ENCODE data around the gene USP2. TPM values are rescaled to one million over a fixed set of nuclear protein-coding genes. Genes with fewer than 3 reads are reported as not detected.
"Not testable (repeated sequence)": the region's sequence is repeated elsewhere in the genome, so short reads cannot be mapped to it uniquely, and the experiment has no call there.

The USP2 gene
- total and polyA plus RNA-seq, 9 donors: 8.3 to 53.3 (median 37.8) TPM

- Histone ChIP-seq H3K4me3 (ENCODE audit: low read length) (no peak overlapping the region), H3K4me1 (ENCODE audit: control insufficient read depth, insufficient read depth, low read length) (no peaks in the 10 kb centered on the region), H3K27me3 (ENCODE audit: control insufficient read depth, insufficient read depth, low read length) (no peaks in the 10 kb centered on the region), H3K36me3 (ENCODE audit: control insufficient read depth, insufficient read depth, low read length) (no peaks in the 10 kb centered on the region), H3K9me3 (replicated peaks; ENCODE audit: control insufficient read depth, low read depth, low read length) (peaks cover 10% of the 10 kb centered on the region), H3K27ac (ENCODE audit: low read length) (no peak overlapping the region)
- no peak for DNase-seq
- WGBS (ENCODE audit: insufficient coverage): no CpG with 5 or more reads among the region's 1 CpG
Observed at GRCh38 chr11:119396835-119397234, 15.3 kb upstream of the USP2 start.

GRCh38 chr11:119391275-119391674, 9.8 kb upstream of the USP2 start:
- Histone ChIP-seq H3K27ac (ENCODE audit: low read length) (no peak overlapping the region), H3K4me3 (ENCODE audit: low read length) (no peak overlapping the region), H3K4me1 (ENCODE audit: control insufficient read depth, insufficient read depth, low read length) (no peaks in the 10 kb centered on the region), H3K36me3 (ENCODE audit: control insufficient read depth, insufficient read depth, low read length) (no peaks in the 10 kb centered on the region), H3K27me3 (ENCODE audit: control insufficient read depth, insufficient read depth, low read length) (no peaks in the 10 kb centered on the region), H3K9me3 (replicated peaks; ENCODE audit: control insufficient read depth, low read depth, low read length) (no peaks in the 10 kb centered on the region)
- DNase-seq: no peak
- WGBS (ENCODE audit: insufficient coverage): 89% methylated on average over 4 of the region's 7 CpGs

- H3K4me3 ChIP-seq (ENCODE audit: low read length): no peak overlapping the region
- DNase-seq: no peak
- 80% methylated on average over 2 of the region's 5 CpGs for WGBS (ENCODE audit: insufficient coverage)
Observed at GRCh38 chr11:119389611-119390254, 8.2 kb upstream of the USP2 start.

GRCh38 chr11:119388103-119388502, 6.6 kb upstream of the USP2 start:
- Histone ChIP-seq H3K36me3 (ENCODE audit: control insufficient read depth, insufficient read depth, low read length) (no peaks in the 10 kb centered on the region), H3K27me3 (ENCODE audit: control insufficient read depth, insufficient read depth, low read length) (no peaks in the 10 kb centered on the region), H3K4me3 (ENCODE audit: low read length) (no peak overlapping the region), H3K27ac (ENCODE audit: low read length) (no peak overlapping the region), H3K9me3 (replicated peaks; ENCODE audit: control insufficient read depth, low read depth, low read length) (no peaks in the 10 kb centered on the region), H3K4me1 (ENCODE audit: control insufficient read depth, insufficient read depth, low read length) (peaks cover 4% of the 10 kb centered on the region)
- WGBS (ENCODE audit: insufficient coverage): 94% methylated on average over 5 of the region's 7 CpGs
- no peak for DNase-seq

More at GRCh38 chr11:119389611-119390254, 8.2 kb upstream of the USP2 start:
- Histone ChIP-seq H3K4me1 (ENCODE audit: control insufficient read depth, insufficient read depth, low read length) (no peaks in the 10 kb centered on the region), H3K27ac (ENCODE audit: low read length) (no peak overlapping the region), H3K36me3 (ENCODE audit: control insufficient read depth, insufficient read depth, low read length) (no peaks in the 10 kb centered on the region), H3K27me3 (ENCODE audit: control insufficient read depth, insufficient read depth, low read length) (no peaks in the 10 kb centered on the region), H3K9me3 (replicated peaks; ENCODE audit: control insufficient read depth, low read depth, low read length) (no peaks in the 10 kb centered on the region)

- no peaks in the 10 kb centered on the region for H3K36me3 ChIP-seq (ENCODE audit: control insufficient read depth, insufficient read depth, low read length)
- DNase-seq: no peak
- WGBS (ENCODE audit: insufficient coverage): 82% methylated on average over 2 of the region's 2 CpGs
- H3K27ac ChIP-seq (ENCODE audit: low read length): no peak overlapping the region
- H3K9me3 ChIP-seq (replicated peaks; ENCODE audit: control insufficient read depth, low read depth, low read length): no peaks in the 10 kb centered on the region
- H3K4me1 ChIP-seq (ENCODE audit: control insufficient read depth, insufficient read depth, low read length): peaks cover 27% of the 10 kb centered on the region
- no peak overlapping the region for H3K4me3 ChIP-seq (ENCODE audit: low read length)
- peaks cover 3% of the 10 kb centered on the region for H3K27me3 ChIP-seq (ENCODE audit: control insufficient read depth, insufficient read depth, low read length)
Observed at GRCh38 chr11:119384332-119384731, 2.8 kb upstream of the USP2 start.

- H3K4me1 ChIP-seq (ENCODE audit: control insufficient read depth, insufficient read depth, low read length): peaks cover 45% of the 10 kb centered on the region
- not testable (repeated sequence) for H3K27ac ChIP-seq (ENCODE audit: low read length); H3K9me3 ChIP-seq (replicated peaks; ENCODE audit: control insufficient read depth, low read depth, low read length); H3K4me3 ChIP-seq (ENCODE audit: low read length); H3K36me3 ChIP-seq (ENCODE audit: control insufficient read depth, insufficient read depth, low read length); H3K27me3 ChIP-seq (ENCODE audit: control insufficient read depth, insufficient read depth, low read length); DNase-seq
- 82% methylated on average over 11 of the region's 14 CpGs for WGBS (ENCODE audit: insufficient coverage)
Observed at GRCh38 chr11:119382513-119382912, 1.0 kb upstream of the USP2 start.

- 8% methylated on average over 8 of the region's 9 CpGs for WGBS (ENCODE audit: insufficient coverage)
- peak overlapping the region; percentile 75 for H3K27ac ChIP-seq (ENCODE audit: low read length)
- DNase-seq: peak; percentile 31
- no peaks in the 10 kb centered on the region for H3K36me3 ChIP-seq (ENCODE audit: control insufficient read depth, insufficient read depth, low read length)
- H3K4me3 ChIP-seq (ENCODE audit: low read length): peak overlapping the region; percentile 51
- no peaks in the 10 kb centered on the region for H3K9me3 ChIP-seq (replicated peaks; ENCODE audit: control insufficient read depth, low read depth, low read length)
- H3K27me3 ChIP-seq (ENCODE audit: control insufficient read depth, insufficient read depth, low read length): peaks cover 3% of the 10 kb centered on the region
- H3K4me1 ChIP-seq (ENCODE audit: control insufficient read depth, insufficient read depth, low read length): peaks cover 49% of the 10 kb centered on the region
Observed at GRCh38 chr11:119382101-119382500, 611 bp upstream of the USP2 start.

- Histone ChIP-seq H3K4me1 (ENCODE audit: control insufficient read depth, insufficient read depth, low read length) (peaks cover 61% of the 10 kb centered on the region), H3K9me3 (replicated peaks; ENCODE audit: control insufficient read depth, low read depth, low read length) (no peaks in the 10 kb centered on the region), H3K4me3 (ENCODE audit: low read length) (peak overlapping the region; percentile 58), H3K27me3 (ENCODE audit: control insufficient read depth, insufficient read depth, low read length) (peaks cover 3% of the 10 kb centered on the region), H3K27ac (ENCODE audit: low read length) (peak overlapping the region; percentile 90), H3K36me3 (ENCODE audit: control insufficient read depth, insufficient read depth, low read length) (no peaks in the 10 kb centered on the region)
- DNase-seq: peak; percentile 58
- 0% methylated on average over 1 of the region's 10 CpGs for WGBS (ENCODE audit: insufficient coverage)
Observed at GRCh38 chr11:119380827-119381180, 686 bp downstream of the USP2 start.

GRCh38 chr11:119380160-119380826, 1.2 kb downstream of the USP2 start:
- Histone ChIP-seq H3K36me3 (ENCODE audit: control insufficient read depth, insufficient read depth, low read length) (no peaks in the 10 kb centered on the region), H3K27me3 (ENCODE audit: control insufficient read depth, insufficient read depth, low read length) (peaks cover 3% of the 10 kb centered on the region), H3K4me3 (ENCODE audit: low read length) (peak overlapping the region; percentile 58), H3K4me1 (ENCODE audit: control insufficient read depth, insufficient read depth, low read length) (peaks cover 66% of the 10 kb centered on the region), H3K9me3 (replicated peaks; ENCODE audit: control insufficient read depth, low read depth, low read length) (no peaks in the 10 kb centered on the region), H3K27ac (ENCODE audit: low read length) (peak overlapping the region; percentile 90)
- WGBS (ENCODE audit: insufficient coverage): 61% methylated on average over 9 of the region's 13 CpGs
- peak; percentile 24 for DNase-seq

GRCh38 chr11:119378851-119379465, 2.5 kb downstream of the USP2 start:
- peak overlapping the region; percentile 95 for H3K27ac ChIP-seq (ENCODE audit: low read length)
- H3K36me3 ChIP-seq (ENCODE audit: control insufficient read depth, insufficient read depth, low read length): no peaks in the 10 kb centered on the region
- peak; percentile 65 for DNase-seq
- peaks cover 3% of the 10 kb centered on the region for H3K27me3 ChIP-seq (ENCODE audit: control insufficient read depth, insufficient read depth, low read length)
- H3K9me3 ChIP-seq (replicated peaks; ENCODE audit: control insufficient read depth, low read depth, low read length): no peaks in the 10 kb centered on the region
- WGBS (ENCODE audit: insufficient coverage): 44% methylated on average over 9 of the region's 10 CpGs
- peak overlapping the region; percentile 44 for H3K4me3 ChIP-seq (ENCODE audit: low read length)
- peaks cover 79% of the 10 kb centered on the region for H3K4me1 ChIP-seq (ENCODE audit: control insufficient read depth, insufficient read depth, low read length)
